Endodermal cell (in vitro differentiated cells): ENCODE measurements around the gene KTN1. TPM values are rescaled to one million over a fixed set of nuclear protein-coding genes. Genes with fewer than 3 reads are reported as not detected.

Experiments used
- DNase-seq: peaks from one replicate; pipeline ENCODE4 v3.0.0-alpha.2; 2017
- H3K27ac ChIP-seq: 2 replicates; pipeline ENCODE4 v1.5.1; 2013; ENCODE audit warnings: mild to moderate bottlenecking, low read depth, low read length, moderate library complexity
- H3K27me3 ChIP-seq: 2 replicates; pipeline ENCODE4 v1.6.1; 2013; ENCODE audit warnings: mild to moderate bottlenecking, low read length, moderate library complexity; ENCODE audit not compliant: insufficient read depth, control insufficient read depth, poor library complexity, severe bottlenecking
- H3K36me3 ChIP-seq: 2 replicates; pipeline ENCODE4 v1.7.0; 2013; ENCODE audit warnings: mild to moderate bottlenecking, low read length, moderate library complexity; ENCODE audit not compliant: control insufficient read depth, insufficient read depth
- H3K4me1 ChIP-seq: one replicate; pipeline ENCODE4 v1.7.0; 2013; ENCODE audit warnings: low read length; ENCODE audit not compliant: control insufficient read depth, insufficient read depth
- H3K4me3 ChIP-seq: 2 replicates; pipeline ENCODE4 v1.5.1; 2013; ENCODE audit warnings: mild to moderate bottlenecking, low read length, moderate library complexity
- H3K9ac ChIP-seq: 2 replicates; pipeline ENCODE4 v1.6.1; 2013; ENCODE audit warnings: mild to moderate bottlenecking, low read length, moderate library complexity; ENCODE audit not compliant: poor library complexity, severe bottlenecking; ENCODE audit errors: extremely low read depth
- H3K9me3 ChIP-seq: 2 replicates; pipeline ENCODE4 v1.6.1; 2013; ENCODE audit warnings: mild to moderate bottlenecking, low read length, moderate library complexity; ENCODE audit not compliant: control insufficient read depth
- H3K27ac Mint-ChIP-seq: 2 replicates; pipeline ENCODE4 v1.8.0; 2020; ENCODE audit warnings: mixed read lengths
- H3K27me3 Mint-ChIP-seq: 2 replicates; pipeline ENCODE4 v1.8.0; 2021; ENCODE audit warnings: mild to moderate bottlenecking, mixed read lengths; ENCODE audit not compliant: insufficient read depth
- H3K36me3 Mint-ChIP-seq: 2 replicates; pipeline ENCODE4 v1.8.0; 2020; ENCODE audit warnings: low read depth, mixed read lengths
- H3K4me1 Mint-ChIP-seq: 2 replicates; pipeline ENCODE4 v1.8.0; 2020; ENCODE audit warnings: mixed read lengths
- H3K4me3 Mint-ChIP-seq: 2 replicates; pipeline ENCODE4 v1.8.0; 2020; ENCODE audit warnings: mild to moderate bottlenecking, moderate library complexity, mixed read lengths
- H3K9me3 Mint-ChIP-seq: 2 replicates; pipeline ENCODE4 v1.8.0; 2020; ENCODE audit warnings: mild to moderate bottlenecking, mixed read lengths
- WGBS, 2 experiments: methylation state at CpG; one replicate each; pipeline versions ENCODE4 v1.1.5 to v1.1.7; 2013; ENCODE audit warnings: missing lambda C conversion rate in 2 of 2, mixed read lengths in 1 of 2; ENCODE audit not compliant: insufficient coverage in 1 of 2, insufficient read length in 1 of 2; 5-methylcytosine and 5-hydroxymethylcytosine counted together
- total RNA-seq, 2 donors: library from RNA; stranded (reverse); fragmentation: NEBNext Ultra II Directional in 1 of 2; extraction: Animal tissue kit (Norgen Biotek cat#: 25700) in 1 of 2; gene quantifications; 2 replicates in 1 of 2; 3 replicates in 1 of 2; pipeline ENCODE4 v1.2.1, GENCODE V29; 2021
- TF ChIP-seq, protein P1 (sequence below): fragments of 200-600 bp; sonication (generic); conservative IDR thresholded peaks from 2 replicates; pipeline ENCODE4 v1.5.0; 2021; ENCODE audit warnings: antibody characterized with exemption, mild to moderate bottlenecking

KTN1 gene
- total RNA-seq, 2 donors from 2014 or later, result 215 to 239 TPM

DNA sequence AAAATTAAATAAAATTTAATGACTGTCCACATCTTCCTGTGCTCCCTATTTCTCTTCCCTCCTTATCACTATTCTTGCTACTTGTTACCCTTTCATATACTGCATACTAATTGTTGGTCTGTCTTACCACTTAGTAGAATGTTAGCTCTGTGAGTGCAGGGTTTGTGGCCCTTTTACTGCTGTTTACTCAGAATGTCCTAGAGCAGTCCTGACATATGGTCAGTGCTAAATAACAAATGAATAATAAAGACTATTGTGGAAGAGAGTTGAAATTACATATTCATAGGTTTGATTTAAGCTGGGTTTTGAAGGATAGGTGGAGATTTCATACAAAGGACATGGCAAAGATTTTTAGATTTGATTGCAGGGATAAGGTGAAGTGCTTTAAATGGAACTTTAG is 24.5 kb downstream of the KTN1 start:
- H3K27ac ChIP-seq, result no peak overlapping the region
- Mint-ChIP-seq H3K9me3 (no peaks in the 10 kb centered on the region), H3K27me3 (no peaks in the 10 kb centered on the region), H3K4me1 (peaks cover 29% of the 10 kb centered on the region), H3K36me3 (peaks cover 6% of the 10 kb centered on the region), H3K27ac (no peak overlapping the region), H3K4me3 (no peak overlapping the region)
- no peaks in the 10 kb centered on the region for H3K9me3 ChIP-seq
- no peaks in the 10 kb centered on the region for H3K27me3 ChIP-seq
- DNase-seq, result no peak
- H3K4me1 ChIP-seq, result peaks cover 12% of the 10 kb centered on the region
- H3K36me3 ChIP-seq, result peaks cover 12% of the 10 kb centered on the region
- TF ChIP-seq, protein P1, sequence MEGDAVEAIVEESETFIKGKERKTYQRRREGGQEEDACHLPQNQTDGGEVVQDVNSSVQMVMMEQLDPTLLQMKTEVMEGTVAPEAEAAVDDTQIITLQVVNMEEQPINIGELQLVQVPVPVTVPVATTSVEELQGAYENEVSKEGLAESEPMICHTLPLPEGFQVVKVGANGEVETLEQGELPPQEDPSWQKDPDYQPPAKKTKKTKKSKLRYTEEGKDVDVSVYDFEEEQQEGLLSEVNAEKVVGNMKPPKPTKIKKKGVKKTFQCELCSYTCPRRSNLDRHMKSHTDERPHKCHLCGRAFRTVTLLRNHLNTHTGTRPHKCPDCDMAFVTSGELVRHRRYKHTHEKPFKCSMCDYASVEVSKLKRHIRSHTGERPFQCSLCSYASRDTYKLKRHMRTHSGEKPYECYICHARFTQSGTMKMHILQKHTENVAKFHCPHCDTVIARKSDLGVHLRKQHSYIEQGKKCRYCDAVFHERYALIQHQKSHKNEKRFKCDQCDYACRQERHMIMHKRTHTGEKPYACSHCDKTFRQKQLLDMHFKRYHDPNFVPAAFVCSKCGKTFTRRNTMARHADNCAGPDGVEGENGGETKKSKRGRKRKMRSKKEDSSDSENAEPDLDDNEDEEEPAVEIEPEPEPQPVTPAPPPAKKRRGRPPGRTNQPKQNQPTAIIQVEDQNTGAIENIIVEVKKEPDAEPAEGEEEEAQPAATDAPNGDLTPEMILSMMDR, result no peak
- no peak overlapping the region for H3K4me3 ChIP-seq
- H3K9ac ChIP-seq, result no peak overlapping the region

- H3K9me3 Mint-ChIP-seq, result no peaks in the 10 kb centered on the region
- no peak for DNase-seq
- Histone ChIP-seq H3K9me3 (no peaks in the 10 kb centered on the region), H3K4me3 (no peak overlapping the region), H3K27ac (no peak overlapping the region), H3K36me3 (peaks cover 12% of the 10 kb centered on the region), H3K9ac (no peak overlapping the region), H3K27me3 (no peaks in the 10 kb centered on the region), H3K4me1 (peaks cover 12% of the 10 kb centered on the region)
- WGBS, 2 experiments, result 84 to 94% methylated on average over 2 to 7 of the region's 7 CpGs
- H3K27ac Mint-ChIP-seq, result no peak overlapping the region
- no peaks in the 10 kb centered on the region for H3K27me3 Mint-ChIP-seq
- no peak overlapping the region for H3K4me3 Mint-ChIP-seq
- TF ChIP-seq, protein P1, result no peak
- H3K4me1 Mint-ChIP-seq, result peaks cover 32% of the 10 kb centered on the region
- H3K36me3 Mint-ChIP-seq, result peaks cover 6% of the 10 kb centered on the region
These were observed 25.0 kb downstream of the KTN1 start for GRCh38 chr14:55604900-55605418.

DNA sequence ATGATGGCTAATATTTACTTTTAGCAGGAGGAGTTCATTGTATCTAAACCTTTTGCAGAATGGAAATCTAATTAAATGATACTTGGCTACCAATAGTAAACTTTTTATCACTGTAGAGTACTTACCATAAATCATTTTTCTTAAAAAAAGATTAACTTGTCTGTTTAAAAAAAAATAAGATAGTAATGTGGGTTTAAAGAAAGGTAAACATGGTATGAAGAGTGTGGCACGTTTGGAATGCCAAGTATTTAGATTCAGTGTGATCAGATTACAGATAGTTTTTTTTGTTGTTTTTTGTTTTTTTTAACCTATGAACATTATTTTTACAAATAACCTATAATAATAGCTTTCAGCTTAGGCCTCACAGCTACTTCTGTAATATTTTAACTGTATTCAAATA is 25.8 kb downstream of the KTN1 start:
- H3K9me3 ChIP-seq, result no peaks in the 10 kb centered on the region
- DNase-seq, result no peak
- Mint-ChIP-seq H3K4me3 (no peak overlapping the region), H3K27me3 (no peaks in the 10 kb centered on the region), H3K27ac (no peak overlapping the region), H3K9me3 (no peaks in the 10 kb centered on the region), H3K4me1 (peaks cover 33% of the 10 kb centered on the region), H3K36me3 (peaks cover 6% of the 10 kb centered on the region)
- H3K9ac ChIP-seq, result peak overlapping the region; percentile 39
- H3K4me3 ChIP-seq, result peak overlapping the region; percentile 50
- TF ChIP-seq, protein P1, result no peak
- peaks cover 12% of the 10 kb centered on the region for H3K4me1 ChIP-seq
- WGBS, 2 experiments, result 0 to 22% methylated on average over 1 of the region's 1 CpG
- H3K36me3 ChIP-seq, result peaks cover 12% of the 10 kb centered on the region
- no peaks in the 10 kb centered on the region for H3K27me3 ChIP-seq
- no peak overlapping the region for H3K27ac ChIP-seq
